Small intestine (tissue), 7 donors: ENCODE measurements around the gene DGLUCY. TPM values are rescaled to one million over a fixed set of nuclear protein-coding genes. Genes with fewer than 3 reads are reported as not detected.

Experiments
- DNase-seq, 2 donors: peaks; one replicate each; pipeline versions ENCODE4 v3.0.0 to v3.0.0-alpha.2; 2013
- FAIRE-seq: peaks from 2 replicates; lab custom pipeline; 2012; peaks lifted over from hg19 to GRCh38; lab: Jason Lieb, UNC
- H3K27ac ChIP-seq, 3 donors: one replicate each; pipeline ENCODE4 v1.5.1; 2013; ENCODE audit warnings: low read length in 2 of 3, mild to moderate bottlenecking in 2 of 3, control low read depth in 1 of 3, inconsistent platforms in 1 of 3, low read depth in 1 of 3, moderate library complexity in 1 of 3
- H3K27me3 ChIP-seq, 3 donors: one replicate each; pipeline ENCODE4 v1.6.1; 2013; ENCODE audit warnings: low read length in 3 of 3, inconsistent platforms in 1 of 3; ENCODE audit not compliant: control insufficient read depth in 3 of 3, insufficient read depth in 3 of 3
- H3K36me3 ChIP-seq, 3 donors: one replicate each; pipeline ENCODE4 v1.6.1; 2013; ENCODE audit warnings: low read length in 3 of 3, inconsistent platforms in 1 of 3, low read depth in 1 of 3, mild to moderate bottlenecking in 1 of 3, moderate library complexity in 1 of 3; ENCODE audit not compliant: control insufficient read depth in 3 of 3, insufficient read depth in 2 of 3
- H3K4me1 ChIP-seq, 3 donors: one replicate each; pipeline ENCODE4 v1.6.1; 2013; ENCODE audit warnings: low read length in 2 of 3, inconsistent platforms in 1 of 3, low read depth in 1 of 3, mild to moderate bottlenecking in 1 of 3, moderate library complexity in 1 of 3; ENCODE audit not compliant: control insufficient read depth in 3 of 3, insufficient read depth in 2 of 3
- H3K4me3 ChIP-seq, 3 donors: one replicate each; pipeline ENCODE4 v1.5.1; 2013; ENCODE audit warnings: low read length in 3 of 3, control low read depth in 1 of 3, inconsistent platforms in 1 of 3, low read depth in 1 of 3, mild to moderate bottlenecking in 1 of 3, moderate library complexity in 1 of 3
- H3K9me3 ChIP-seq, 2 donors: one replicate each; pipeline ENCODE4 v1.6.1; 2013; ENCODE audit warnings: low read depth in 1 of 2, low read length in 1 of 2; ENCODE audit not compliant: control insufficient read depth in 2 of 2, insufficient read depth in 1 of 2
- WGBS, 3 donors: extraction: QIAGEN DNeasy Blood & Tissue Kit; methylation state at CpG; one replicate each; pipeline ENCODE4 v1.1.7; 2013; 5-methylcytosine and 5-hydroxymethylcytosine counted together
- polyA plus RNA-seq, 4 donors: library from polyadenylated mRNA; stranded (reverse) in 3 of 4; unstranded in 1 of 4; fragments of 200-250 nt in 3 of 4; fragments of 120-200 nt in 1 of 4; gene quantifications; one replicate each; pipeline versions ENCODE4 v1.2.1 to v1.2.3, GENCODE V29; 2013
- donor health status: healthy with polysubstance abuse.
- donor health status: control.
- donor health status: control.
- donor health status: Bipolar disorder and iron deficiency.
- donor health status: healthy.

Gene DGLUCY
- polyA plus RNA-seq, 4 donors: 11.9 to 74.9 (median 30.2) TPM

DNA sequence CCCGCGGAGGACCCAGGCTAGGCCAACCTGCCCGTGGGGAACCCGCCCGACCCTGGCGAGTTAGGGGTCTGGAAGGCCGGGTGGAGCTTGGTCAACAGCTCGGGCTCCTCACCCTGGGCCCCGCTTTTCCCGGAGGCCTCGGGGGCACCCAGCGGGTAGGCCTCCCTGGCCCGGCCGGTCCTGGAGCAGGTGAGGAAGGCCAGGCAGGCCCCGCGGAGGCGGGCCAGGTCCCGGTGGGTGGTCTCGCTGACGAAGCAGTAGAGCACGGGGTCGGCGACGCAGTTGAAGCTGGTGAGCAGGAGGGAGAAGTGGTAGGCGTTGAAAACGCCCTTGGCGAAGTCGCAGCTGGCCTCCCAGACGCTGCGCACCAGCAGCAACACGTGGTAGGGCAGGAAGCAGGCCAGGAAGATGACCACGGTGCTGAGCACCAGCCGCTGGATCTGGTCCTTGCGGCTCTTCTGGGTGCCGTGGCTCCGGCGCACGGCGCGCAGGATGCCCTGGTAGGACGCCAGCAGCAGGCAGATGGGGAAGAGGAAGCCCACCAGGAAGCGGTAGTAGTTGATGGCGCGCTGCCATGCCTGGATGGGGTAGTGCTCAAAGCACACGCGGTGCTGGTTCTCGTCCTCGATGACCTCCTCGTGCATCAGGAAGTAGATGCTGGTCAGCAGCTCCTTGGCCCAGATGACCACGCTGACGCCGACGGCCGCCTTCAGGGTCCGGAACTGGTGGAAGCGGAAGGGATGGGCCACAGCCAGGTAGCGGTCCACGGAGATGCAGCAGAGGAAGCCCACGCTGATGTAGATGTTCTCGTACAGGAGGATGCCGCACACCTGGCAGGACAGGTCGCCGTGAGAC, 120.3 kb downstream of the DGLUCY start:
- no peak overlapping the region for H3K27ac ChIP-seq
- FAIRE-seq: no peak
- 93 to 94% (median 94%) methylated on average over 54 to 63 of the region's 63 CpGs for WGBS, 3 donors

DNA sequence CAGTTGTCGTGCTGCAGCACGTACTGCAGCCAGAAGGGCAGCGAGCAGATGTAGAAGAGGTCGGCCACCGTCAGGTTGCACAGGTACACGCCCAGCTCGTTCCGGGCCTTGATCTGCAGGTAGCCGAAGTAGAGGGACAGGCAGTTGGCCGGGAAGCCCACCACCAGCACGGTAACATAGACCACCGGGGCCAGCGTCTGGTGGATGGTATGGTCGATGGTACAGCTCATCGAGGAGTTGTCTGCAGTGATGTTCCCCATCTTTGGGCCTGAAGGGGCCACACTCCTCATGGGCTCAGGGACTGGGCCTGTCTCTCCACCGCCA, 120.9 kb downstream of the DGLUCY start:
- H3K9me3 ChIP-seq: peaks cover 0 to 19% of the 10 kb centered on the region in 2 donors
- FAIRE-seq: no peak
- DNase-seq: no peak
- no peaks in the 10 kb centered on the region for H3K27me3 ChIP-seq
- H3K4me1 ChIP-seq: peaks cover 0 to 3% (median 0%) of the 10 kb centered on the region in 3 donors
- peaks cover 0 to 13% (median 0%) of the 10 kb centered on the region in 3 donors for H3K36me3 ChIP-seq
- H3K4me3 ChIP-seq: no peak overlapping the region
- 96 to 97% (median 96%) methylated on average over 16 of the region's 16 CpGs for WGBS, 3 donors
- no peak overlapping the region for H3K27ac ChIP-seq

More for the DNA sequence above, 120.3 kb downstream of the DGLUCY start:
- Histone ChIP-seq H3K36me3 (peaks cover 0 to 19% (median 0%) of the 10 kb centered on the region in 3 donors), H3K9me3 (peaks cover 0 to 19% of the 10 kb centered on the region in 2 donors), H3K27me3 (no peaks in the 10 kb centered on the region), H3K4me1 (peaks cover 0 to 3% (median 0%) of the 10 kb centered on the region in 3 donors), H3K4me3 (no peak overlapping the region)
- DNase-seq: no peak

DNA sequence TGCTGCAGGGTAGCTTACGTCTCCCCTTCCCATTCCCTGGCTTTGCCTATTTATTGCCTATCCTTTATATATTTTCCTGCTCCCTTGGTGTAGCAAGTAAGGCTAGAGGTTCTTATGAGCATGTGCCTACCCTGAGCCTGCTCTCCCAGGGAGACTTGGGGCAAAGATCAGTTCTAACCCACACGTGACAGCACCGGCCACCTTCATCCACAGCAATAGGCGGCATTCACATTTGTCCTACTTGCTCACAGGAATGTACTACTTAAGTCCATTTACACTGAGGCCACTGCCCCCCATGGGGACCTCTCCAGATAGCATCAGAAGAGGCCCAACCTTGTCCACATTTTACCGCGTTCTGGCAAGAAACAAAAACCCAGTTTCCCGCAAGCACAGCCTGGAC, 122.0 kb downstream of the DGLUCY start:
- DNase-seq (peak in 1 of 2 donors; percentile 61), FAIRE-seq (no peak)
- Histone ChIP-seq H3K27me3 (no peaks in the 10 kb centered on the region), H3K9me3 (peaks cover 0 to 14% of the 10 kb centered on the region in 2 donors), H3K4me3 (no peak overlapping the region), H3K27ac (no peak overlapping the region), H3K36me3 (peaks cover 0 to 7% (median 0%) of the 10 kb centered on the region in 3 donors), H3K4me1 (peaks cover 0 to 3% (median 0%) of the 10 kb centered on the region in 3 donors)
- 73 to 83% (median 83%) methylated on average over 7 of the region's 7 CpGs for whole genome bisulfite sequencing, 3 donors

DNA sequence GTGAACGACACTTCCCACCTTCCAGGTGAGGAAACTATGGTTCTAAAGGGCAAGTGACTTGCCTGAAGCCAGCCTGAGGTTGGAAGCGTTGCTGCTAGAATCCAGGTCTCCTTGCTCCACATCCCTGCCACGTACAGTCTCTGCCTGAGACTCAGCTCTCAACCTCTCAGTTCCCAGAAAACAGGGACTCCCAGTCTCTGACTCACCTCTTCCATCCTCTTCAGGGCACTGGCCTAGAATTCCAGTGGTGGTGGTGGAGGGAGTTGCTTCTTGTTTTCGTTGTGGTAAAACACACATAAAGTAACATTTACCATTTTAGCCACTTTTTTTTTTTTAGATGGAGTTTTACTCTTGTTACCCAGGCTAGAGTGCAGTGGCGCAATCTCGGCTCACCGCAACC, 123.3 kb downstream of the DGLUCY start:
- Histone ChIP-seq H3K27ac (no peak overlapping the region), H3K4me1 (peaks cover 0 to 3% (median 0%) of the 10 kb centered on the region in 3 donors), H3K36me3 (peaks cover 0 to 4% (median 0%) of the 10 kb centered on the region in 3 donors), H3K27me3 (no peaks in the 10 kb centered on the region), H3K4me3 (no peak overlapping the region), H3K9me3 (peaks cover 0 to 7% of the 10 kb centered on the region in 2 donors)
- WGBS, 3 donors: 87 to 92% (median 90%) methylated on average over 7 of the region's 7 CpGs
- FAIRE-seq (no peak), DNase-seq (no peak)

DNA sequence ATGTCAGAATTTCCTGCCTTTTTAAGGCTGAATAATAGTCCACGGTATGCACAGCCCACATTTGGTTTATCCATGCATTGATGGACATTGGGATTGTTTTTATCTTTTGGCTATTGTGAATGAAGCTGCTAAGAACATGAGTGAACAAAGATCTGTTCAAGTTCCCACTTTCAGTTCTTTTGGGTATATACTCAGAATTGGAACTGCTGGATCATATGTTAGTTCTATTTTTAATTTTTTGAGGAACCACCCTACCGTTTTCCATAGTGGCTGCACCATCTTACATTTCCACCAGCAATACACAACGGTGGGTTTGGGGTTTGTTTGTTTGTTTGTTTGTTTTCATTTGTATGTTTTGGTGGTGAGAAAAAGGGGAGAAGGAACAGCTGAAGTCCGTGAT, 124.2 kb downstream of the DGLUCY start:
- peaks cover 0 to 7% of the 10 kb centered on the region in 2 donors for H3K9me3 ChIP-seq
- H3K36me3 ChIP-seq: no peaks in the 10 kb centered on the region
- H3K4me3 ChIP-seq: no peak overlapping the region
- H3K27me3 ChIP-seq: no peaks in the 10 kb centered on the region
- no peak overlapping the region for H3K27ac ChIP-seq
- WGBS, 3 donors: 74 to 85% (median 78%) methylated on average over 4 of the region's 4 CpGs
- DNase-seq (no peak), FAIRE-seq (no peak)
- H3K4me1 ChIP-seq: peaks cover 0 to 3% (median 0%) of the 10 kb centered on the region in 3 donors

DNA sequence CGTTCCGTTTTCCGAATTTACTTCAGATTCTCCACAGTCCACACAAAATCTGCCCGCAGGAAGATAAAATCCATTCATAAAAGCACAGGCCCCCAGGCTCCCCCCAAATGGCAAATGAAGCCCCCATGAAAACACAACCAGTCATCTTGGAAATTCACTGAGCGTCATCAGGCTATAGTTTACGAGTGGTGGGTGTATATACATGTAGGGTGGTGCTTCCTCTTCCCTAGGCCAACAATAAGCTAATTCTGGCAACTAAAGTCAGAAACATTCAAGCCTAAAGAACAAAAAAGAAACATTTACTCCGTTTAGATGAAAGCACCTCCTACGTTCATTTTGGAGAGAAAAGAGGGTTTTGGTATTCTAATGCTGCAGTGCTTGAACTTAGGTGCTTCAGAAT, 124.8 kb downstream of the DGLUCY start:
- WGBS, 3 donors: 80 to 87% (median 83%) methylated on average over 8 of the region's 8 CpGs
- Histone ChIP-seq H3K9me3 (peaks cover 0 to 7% of the 10 kb centered on the region in 2 donors), H3K4me3 (no peak overlapping the region), H3K4me1 (peaks cover 0 to 3% (median 0%) of the 10 kb centered on the region in 3 donors), H3K27ac (no peak overlapping the region), H3K27me3 (no peaks in the 10 kb centered on the region), H3K36me3 (no peaks in the 10 kb centered on the region)
- no peak for FAIRE-seq
- DNase-seq: no peak

DNA sequence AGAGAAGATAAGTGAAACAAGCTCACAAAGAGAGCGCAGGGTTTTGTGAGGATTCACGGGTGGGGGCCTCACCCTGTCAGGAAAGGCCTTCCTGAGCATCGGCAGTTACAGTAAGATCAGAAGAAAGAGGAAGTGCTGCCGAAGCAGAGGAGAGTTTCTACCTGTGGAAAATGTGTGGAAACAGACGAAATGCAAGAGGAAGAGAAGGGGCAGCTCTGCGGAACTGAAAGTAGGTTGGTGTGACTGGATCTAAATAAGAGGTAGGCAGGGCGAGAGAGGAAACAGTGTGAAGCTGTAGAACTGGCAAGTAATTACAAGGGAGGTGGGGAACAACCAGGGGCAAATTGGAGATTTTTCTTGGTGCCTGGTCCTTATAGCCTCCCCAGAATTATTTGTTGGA, 128.0 kb downstream of the DGLUCY start:
- no peaks in the 10 kb centered on the region for H3K9me3 ChIP-seq
- DNase-seq (no peak), FAIRE-seq (no peak)
- peak overlapping the region in 1 of 3 donors; percentile 41 for H3K27ac ChIP-seq
- H3K4me1 ChIP-seq: peaks cover 0 to 4% (median 3%) of the 10 kb centered on the region in 3 donors
- peaks cover 0 to 3% (median 0%) of the 10 kb centered on the region in 3 donors for H3K27me3 ChIP-seq
- WGBS, 3 donors: 58 to 73% (median 60%) methylated on average over 7 of the region's 7 CpGs
- H3K36me3 ChIP-seq: no peaks in the 10 kb centered on the region
- H3K4me3 ChIP-seq: peak overlapping the region in 1 of 3 donors; percentile 28

DNA sequence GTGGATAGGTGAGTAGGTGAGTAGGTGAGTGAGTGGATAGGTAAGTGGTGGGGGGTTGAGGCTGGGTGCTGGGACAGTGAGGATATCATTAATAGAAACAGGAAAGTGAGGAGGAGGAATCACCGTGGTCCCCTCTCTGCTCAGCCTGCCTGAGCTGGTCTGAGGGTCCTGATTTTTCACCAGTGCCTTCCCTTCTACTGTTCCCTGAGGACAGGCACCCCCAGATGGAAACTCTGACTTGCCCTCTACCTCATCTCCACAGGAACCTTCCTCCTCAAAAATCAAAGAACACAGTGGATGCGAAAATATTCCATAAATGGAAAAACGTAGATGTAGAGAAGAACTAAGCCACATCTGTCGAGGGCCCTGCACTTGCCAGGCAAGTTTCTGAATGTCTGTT, 128.8 kb downstream of the DGLUCY start:
- Histone ChIP-seq H3K27me3 (peaks cover 0 to 3% (median 0%) of the 10 kb centered on the region in 3 donors), H3K27ac (peak overlapping the region in 2 of 3 donors; percentile 9 to 42), H3K9me3 (no peaks in the 10 kb centered on the region), H3K36me3 (no peaks in the 10 kb centered on the region), H3K4me3 (peak overlapping the region in 1 of 3 donors; percentile 28), H3K4me1 (peaks cover 0 to 4% (median 3%) of the 10 kb centered on the region in 3 donors)
- DNase-seq (no peak), FAIRE-seq (no peak)
- WGBS, 3 donors: 64 to 84% (median 83%) methylated on average over 4 of the region's 4 CpGs
